ENCODE results near the gene TLR9. TPM values are rescaled to one million over a fixed set of nuclear protein-coding genes. Genes with fewer than 3 reads are reported as not detected.
"Not testable (repeated sequence)": the region's sequence is repeated elsewhere in the genome, so short reads cannot be mapped to it uniquely, and the experiment has no call there.

The TLR9 gene, protein sequence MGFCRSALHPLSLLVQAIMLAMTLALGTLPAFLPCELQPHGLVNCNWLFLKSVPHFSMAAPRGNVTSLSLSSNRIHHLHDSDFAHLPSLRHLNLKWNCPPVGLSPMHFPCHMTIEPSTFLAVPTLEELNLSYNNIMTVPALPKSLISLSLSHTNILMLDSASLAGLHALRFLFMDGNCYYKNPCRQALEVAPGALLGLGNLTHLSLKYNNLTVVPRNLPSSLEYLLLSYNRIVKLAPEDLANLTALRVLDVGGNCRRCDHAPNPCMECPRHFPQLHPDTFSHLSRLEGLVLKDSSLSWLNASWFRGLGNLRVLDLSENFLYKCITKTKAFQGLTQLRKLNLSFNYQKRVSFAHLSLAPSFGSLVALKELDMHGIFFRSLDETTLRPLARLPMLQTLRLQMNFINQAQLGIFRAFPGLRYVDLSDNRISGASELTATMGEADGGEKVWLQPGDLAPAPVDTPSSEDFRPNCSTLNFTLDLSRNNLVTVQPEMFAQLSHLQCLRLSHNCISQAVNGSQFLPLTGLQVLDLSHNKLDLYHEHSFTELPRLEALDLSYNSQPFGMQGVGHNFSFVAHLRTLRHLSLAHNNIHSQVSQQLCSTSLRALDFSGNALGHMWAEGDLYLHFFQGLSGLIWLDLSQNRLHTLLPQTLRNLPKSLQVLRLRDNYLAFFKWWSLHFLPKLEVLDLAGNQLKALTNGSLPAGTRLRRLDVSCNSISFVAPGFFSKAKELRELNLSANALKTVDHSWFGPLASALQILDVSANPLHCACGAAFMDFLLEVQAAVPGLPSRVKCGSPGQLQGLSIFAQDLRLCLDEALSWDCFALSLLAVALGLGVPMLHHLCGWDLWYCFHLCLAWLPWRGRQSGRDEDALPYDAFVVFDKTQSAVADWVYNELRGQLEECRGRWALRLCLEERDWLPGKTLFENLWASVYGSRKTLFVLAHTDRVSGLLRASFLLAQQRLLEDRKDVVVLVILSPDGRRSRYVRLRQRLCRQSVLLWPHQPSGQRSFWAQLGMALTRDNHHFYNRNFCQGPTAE
- 1 to 10 TPM in 1 of 2 experiments, under 1 TPM in 1; 0.85 to 1.4 TPM for total RNA-seq

DNA sequence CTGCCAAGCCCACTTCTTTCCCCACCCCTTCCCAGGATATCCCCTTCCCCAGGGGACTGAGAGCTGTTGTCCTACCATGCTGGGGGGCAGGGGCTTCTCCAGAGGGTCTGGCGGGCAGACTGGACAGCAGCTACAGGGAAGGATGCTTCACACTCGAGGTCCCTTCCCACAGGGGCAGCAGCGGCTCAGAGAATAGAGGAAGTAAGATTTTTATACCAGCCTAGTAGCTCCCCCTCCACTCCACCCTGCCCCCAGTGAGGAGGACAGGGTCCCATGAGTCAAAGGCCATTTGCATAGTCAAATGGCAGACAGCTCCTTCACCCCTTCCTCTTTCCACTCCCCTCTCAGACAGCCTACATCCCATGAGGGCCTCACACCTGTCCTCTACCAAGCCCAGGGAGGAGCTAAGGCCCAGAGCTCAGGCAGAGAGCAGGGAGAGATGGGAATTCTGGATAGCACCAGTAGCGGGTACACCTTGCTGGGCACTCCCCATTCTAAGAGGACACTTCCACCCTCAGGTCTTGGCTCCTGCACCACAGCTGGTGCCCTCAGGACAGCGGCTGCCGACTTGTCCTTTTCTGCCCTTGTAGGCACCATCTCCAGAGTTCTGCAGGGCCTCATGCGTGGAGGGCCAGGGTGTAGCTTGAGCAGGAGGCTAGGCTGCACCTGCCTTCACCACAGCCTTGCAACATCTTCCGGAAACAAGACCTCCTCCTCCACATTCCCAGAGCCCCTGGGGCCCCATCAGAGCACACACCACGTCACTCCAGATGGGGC lies at the start of gene TLR9:
TSS of gene TLR9 (minus strand) at position 194 of the 777 bp plus-strand sequence. CDS start at position 78, 116 bp downstream.
- Mint-ChIP-seq H3K9me3 (no peaks in the 10 kb centered on the region), H3K4me1 (peaks cover 52% of the 10 kb centered on the region), H3K27me3 (no peaks in the 10 kb centered on the region), H3K36me3 (peaks cover 8% of the 10 kb centered on the region), H3K27ac (peak within 1 kb of the TSS; percentile 90), H3K4me3 (peak within 1 kb of the TSS; percentile 62)
- peak; percentile 52 for DNase-seq

DNA sequence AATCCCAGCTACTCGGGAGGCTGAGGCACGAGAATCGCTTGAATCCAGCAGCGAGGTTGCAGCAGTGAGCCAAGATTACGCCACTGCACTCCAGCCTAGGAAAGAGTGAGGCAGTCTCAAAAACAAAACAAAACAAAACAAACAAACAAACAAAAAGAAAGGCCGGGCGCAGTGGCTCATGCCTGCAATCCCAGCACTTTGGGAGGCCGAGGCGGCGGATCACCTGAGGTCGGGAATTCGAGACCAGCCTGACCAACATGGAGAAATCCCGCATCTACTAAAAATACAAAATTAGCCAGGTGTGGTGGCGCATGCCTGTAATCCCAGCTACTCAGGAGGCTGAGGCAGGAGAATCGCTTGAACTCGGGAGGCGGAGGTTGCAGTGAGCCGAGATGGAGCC lies 49.3 kb upstream of the TLR9 start:
- Mint-ChIP-seq H3K4me1 (peaks cover 63% of the 10 kb centered on the region), H3K36me3 (peaks cover 83% of the 10 kb centered on the region), H3K27ac (peak overlapping the region; percentile 95), H3K4me3 (peak overlapping the region; percentile 94)
- H3K9me3 Mint-ChIP-seq, H3K27me3 Mint-ChIP-seq, DNase-seq: not testable (repeated sequence)

DNA sequence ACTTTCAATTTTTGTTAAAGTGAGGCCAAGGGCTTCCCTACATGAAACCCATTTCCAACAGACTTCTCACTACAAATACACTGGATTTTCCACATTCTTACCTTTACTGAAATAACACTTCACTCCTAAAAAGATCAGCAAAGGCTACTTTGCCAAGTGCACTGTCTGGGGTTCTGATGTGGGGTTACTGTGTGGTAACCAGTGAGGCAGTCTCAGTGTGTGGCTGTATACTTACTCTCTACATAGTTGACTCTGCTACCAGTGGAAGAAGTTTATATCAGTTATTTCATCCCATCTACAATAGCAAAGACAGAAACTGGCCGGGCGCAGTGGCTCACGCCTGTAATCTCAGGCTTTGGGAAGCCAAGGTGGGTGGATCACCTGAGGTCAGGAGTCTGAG lies 47.4 kb upstream of the TLR9 start:
- Mint-ChIP-seq H3K27me3 (no peaks in the 10 kb centered on the region), H3K9me3 (no peaks in the 10 kb centered on the region), H3K4me3 (peak overlapping the region; percentile 94), H3K27ac (peak overlapping the region; percentile 95), H3K36me3 (peaks cover 89% of the 10 kb centered on the region), H3K4me1 (peaks cover 73% of the 10 kb centered on the region)
- no peak for DNase-seq

DNA sequence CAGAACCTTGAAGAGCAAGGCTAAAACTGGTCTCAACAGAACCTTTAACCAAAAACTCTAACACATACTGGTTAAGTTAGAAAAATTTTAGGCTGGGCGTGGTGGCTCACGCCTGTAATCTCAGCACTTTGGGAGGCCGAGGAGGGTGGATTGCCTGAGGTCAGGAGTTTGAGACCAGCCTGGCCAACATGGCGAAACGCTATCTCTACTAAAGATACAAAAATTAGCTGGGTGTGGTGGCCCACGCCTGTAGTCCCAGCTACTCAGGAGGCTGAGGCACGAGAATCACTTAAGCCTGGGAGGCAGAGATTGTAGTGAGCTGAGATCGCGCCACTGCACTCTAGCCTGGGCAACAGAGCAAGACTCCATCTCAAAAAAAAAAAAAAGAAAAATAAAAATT lies 46.7 kb upstream of the TLR9 start:
- H3K27me3 Mint-ChIP-seq, H3K9me3 Mint-ChIP-seq, DNase-seq: not testable (repeated sequence)
- Mint-ChIP-seq H3K4me3 (peak overlapping the region; percentile 72), H3K36me3 (peaks cover 90% of the 10 kb centered on the region), H3K4me1 (peaks cover 80% of the 10 kb centered on the region), H3K27ac (peak overlapping the region; percentile 95)

DNA sequence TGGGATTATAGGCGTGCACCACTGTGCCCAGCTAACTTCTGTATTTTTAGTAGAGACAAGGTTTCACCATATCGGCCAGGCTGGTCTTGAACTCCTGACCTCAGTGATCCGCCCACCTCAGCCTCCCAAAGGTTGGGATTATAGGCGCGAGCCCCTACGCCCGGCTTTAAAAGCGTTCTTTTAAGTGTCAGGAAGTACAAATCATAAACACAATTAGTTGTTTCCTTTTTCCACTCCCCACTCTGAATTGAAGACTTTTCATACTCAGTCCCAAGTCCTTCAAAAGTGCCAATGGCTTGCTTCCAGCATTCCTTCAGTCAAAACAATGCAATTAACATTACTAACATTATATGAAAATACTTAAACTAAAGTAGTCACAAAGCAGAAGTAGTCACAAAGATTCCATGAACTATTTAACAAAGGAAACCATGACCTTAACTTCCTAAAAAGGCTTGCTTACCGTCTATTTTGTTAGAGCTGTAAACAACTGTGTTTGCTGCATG lies 44.9 kb upstream of the TLR9 start:
- H3K27ac Mint-ChIP-seq, result peak overlapping the region; percentile 95
- H3K9me3 Mint-ChIP-seq, result no peaks in the 10 kb centered on the region
- no peaks in the 10 kb centered on the region for H3K27me3 Mint-ChIP-seq
- H3K36me3 Mint-ChIP-seq, result peaks cover 85% of the 10 kb centered on the region
- no peak for DNase-seq
- peak overlapping the region; percentile 72 for H3K4me3 Mint-ChIP-seq
- H3K4me1 Mint-ChIP-seq, result peaks cover 84% of the 10 kb centered on the region

DNA sequence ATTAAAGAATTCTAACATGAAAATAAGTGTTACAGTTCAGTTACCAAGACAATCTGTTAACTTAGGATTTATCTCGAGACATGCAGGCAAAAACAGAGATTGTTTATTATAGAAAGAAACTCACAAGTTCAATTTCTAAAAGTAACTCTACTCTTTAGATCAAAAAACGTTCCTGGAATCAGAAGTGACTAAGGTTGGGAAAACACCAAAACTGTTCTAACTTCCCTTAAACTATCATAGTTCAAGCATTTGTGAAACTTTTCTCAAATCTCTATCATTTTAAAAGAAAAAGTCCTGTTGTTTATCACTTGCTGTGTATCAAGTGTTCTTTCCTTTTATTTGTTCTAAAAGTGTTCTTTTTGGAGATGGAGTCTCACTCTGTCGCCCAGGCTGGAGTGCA lies 44.3 kb upstream of the TLR9 start:
- Mint-ChIP-seq H3K4me1 (peaks cover 86% of the 10 kb centered on the region), H3K4me3 (peak overlapping the region; percentile 72), H3K9me3 (no peaks in the 10 kb centered on the region), H3K36me3 (peaks cover 84% of the 10 kb centered on the region), H3K27ac (peak overlapping the region; percentile 95), H3K27me3 (no peaks in the 10 kb centered on the region)
- DNase-seq, result no peak

DNA sequence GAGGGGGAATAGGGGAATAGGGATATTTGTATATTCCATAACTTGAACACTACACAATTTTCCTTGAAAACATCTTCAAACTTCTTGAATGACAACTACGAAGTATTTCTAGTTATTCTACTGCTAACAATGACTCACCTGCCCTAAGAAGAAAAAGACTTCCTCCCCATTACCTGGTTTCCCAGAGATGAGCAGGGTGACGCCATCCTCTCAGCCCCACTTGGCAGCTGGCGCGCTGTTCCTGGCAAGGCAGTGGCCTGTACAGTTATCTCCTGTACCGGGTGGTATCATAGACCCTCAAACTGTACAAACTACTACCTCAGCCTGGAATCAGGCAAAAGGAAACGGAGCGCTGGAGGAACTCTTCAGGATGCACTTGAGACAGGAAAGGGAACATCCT lies 42.6 kb upstream of the TLR9 start:
- Mint-ChIP-seq H3K36me3 (peaks cover 84% of the 10 kb centered on the region), H3K4me3 (peak overlapping the region; percentile 57), H3K9me3 (no peaks in the 10 kb centered on the region), H3K27ac (peak overlapping the region; percentile 95), H3K27me3 (no peaks in the 10 kb centered on the region), H3K4me1 (peaks cover 83% of the 10 kb centered on the region)
- peak; percentile 65 for DNase-seq

DNA sequence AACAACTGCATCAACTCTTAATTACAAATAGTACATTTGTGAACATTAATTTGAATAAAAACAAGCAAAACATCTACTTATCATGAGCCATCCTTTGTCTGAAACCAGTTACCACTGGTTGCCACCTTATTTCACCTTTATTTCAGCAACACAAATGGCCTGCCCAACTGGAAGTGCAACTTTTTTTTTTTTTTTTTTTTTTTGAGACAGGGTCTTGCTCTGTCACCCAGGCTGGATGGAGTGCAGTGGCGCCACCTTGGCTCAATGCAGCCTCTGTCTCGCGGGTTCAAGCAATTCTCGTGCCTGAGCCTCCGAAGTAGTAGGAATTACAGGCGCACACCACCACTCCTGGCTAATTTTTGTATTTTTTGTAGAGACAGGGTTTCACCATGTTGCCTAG lies 39.9 kb upstream of the TLR9 start:
- H3K36me3 Mint-ChIP-seq, result peaks cover 80% of the 10 kb centered on the region
- no peak for DNase-seq
- no peaks in the 10 kb centered on the region for H3K9me3 Mint-ChIP-seq
- H3K4me1 Mint-ChIP-seq, result peaks cover 76% of the 10 kb centered on the region
- H3K4me3 Mint-ChIP-seq, result no peak overlapping the region
- H3K27me3 Mint-ChIP-seq, result no peaks in the 10 kb centered on the region
- H3K27ac Mint-ChIP-seq, result peak overlapping the region; percentile 31

DNA sequence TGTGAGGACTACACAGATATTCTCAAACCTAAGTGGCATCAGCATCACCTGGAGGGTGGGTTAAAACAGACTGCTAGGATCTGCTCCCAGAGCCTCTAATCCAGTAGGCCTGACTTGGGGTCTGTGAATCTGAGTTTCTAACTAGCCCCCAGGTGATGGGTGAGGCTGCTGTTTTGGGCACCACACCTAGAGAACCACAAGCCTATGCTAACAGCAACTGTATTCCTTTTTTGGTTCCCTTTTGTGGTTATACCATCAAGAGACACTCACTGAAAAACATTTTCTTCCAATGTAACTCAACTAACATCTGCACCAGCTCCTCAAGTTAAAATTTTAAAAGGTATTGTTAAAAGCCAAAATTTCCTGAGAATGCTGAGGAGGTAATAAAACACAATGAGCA lies 37.0 kb upstream of the TLR9 start:
- Mint-ChIP-seq H3K27ac (peak overlapping the region; percentile 79), H3K4me1 (peaks cover 72% of the 10 kb centered on the region), H3K9me3 (no peaks in the 10 kb centered on the region), H3K27me3 (no peaks in the 10 kb centered on the region), H3K4me3 (no peak overlapping the region), H3K36me3 (peaks cover 86% of the 10 kb centered on the region)
- no peak for DNase-seq

DNA sequence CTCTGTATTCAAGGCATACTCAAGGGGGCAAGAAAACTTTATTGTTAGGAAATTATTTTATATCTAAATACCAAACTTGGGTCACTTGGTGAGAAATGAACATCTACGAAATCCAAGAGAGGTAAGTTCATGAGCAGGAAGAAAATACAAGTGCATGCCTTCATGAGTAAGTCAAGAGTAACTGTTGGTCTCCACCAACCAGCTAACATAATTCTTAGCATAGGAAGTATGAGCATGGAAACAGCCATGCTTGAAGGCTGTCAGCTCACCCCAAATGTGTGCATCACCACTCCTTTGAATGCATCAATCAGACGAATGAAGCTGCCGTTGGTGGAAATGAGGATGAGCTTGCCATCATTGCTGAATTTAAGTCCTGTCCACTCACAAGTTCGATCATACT lies 34.0 kb upstream of the TLR9 start:
- no peak overlapping the region for H3K4me3 Mint-ChIP-seq
- H3K36me3 Mint-ChIP-seq, result peaks cover 87% of the 10 kb centered on the region
- peak overlapping the region; percentile 79 for H3K27ac Mint-ChIP-seq
- no peaks in the 10 kb centered on the region for H3K27me3 Mint-ChIP-seq
- H3K9me3 Mint-ChIP-seq, result no peaks in the 10 kb centered on the region
- peaks cover 84% of the 10 kb centered on the region for H3K4me1 Mint-ChIP-seq
- DNase-seq, result no peak

DNA sequence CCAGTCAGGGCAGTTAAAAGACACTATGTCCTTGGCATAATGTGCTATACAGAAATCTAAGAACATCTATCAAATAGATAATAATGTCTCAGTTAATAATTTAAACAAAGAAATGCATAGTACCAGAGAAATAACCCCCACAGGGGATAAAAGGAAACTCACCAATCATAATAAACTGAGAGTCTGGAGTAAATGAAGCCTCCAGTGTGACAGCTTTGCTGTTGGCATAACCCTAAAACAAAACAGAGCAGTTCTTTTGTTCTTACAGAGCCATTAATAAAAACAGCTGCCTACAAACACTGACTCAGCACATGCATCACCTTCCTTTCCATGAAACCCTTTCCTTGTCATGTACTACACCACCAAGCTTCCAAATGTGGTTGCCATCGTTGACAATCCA lies 33.6 kb upstream of the TLR9 start:
- no peaks in the 10 kb centered on the region for H3K9me3 Mint-ChIP-seq
- H3K4me1 Mint-ChIP-seq, result peaks cover 84% of the 10 kb centered on the region
- H3K27ac Mint-ChIP-seq, result peak overlapping the region; percentile 79
- DNase-seq, result no peak
- H3K27me3 Mint-ChIP-seq, result no peaks in the 10 kb centered on the region
- peaks cover 83% of the 10 kb centered on the region for H3K36me3 Mint-ChIP-seq
- no peak overlapping the region for H3K4me3 Mint-ChIP-seq

DNA sequence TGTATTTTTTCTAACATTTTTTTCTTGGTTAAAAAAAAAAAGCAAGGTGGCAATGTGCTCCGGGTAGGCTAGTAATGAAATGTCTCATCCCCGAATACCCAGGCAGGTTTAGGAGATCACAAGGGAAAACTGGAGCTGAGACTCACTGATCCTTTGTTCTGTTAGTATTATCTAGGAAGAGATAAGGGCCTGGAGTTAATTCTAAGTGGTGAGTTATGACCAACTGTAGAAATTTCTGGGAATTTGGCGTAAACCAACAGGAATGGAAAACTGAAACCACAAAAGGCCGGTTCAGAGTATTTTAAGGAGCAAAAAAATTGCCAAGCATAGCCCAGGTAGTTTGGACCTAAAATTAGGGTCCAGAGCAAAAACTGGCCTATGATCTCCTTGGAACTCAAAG lies 32.5 kb upstream of the TLR9 start:
- Mint-ChIP-seq H3K4me1 (peaks cover 86% of the 10 kb centered on the region), H3K27ac (peak overlapping the region; percentile 79), H3K36me3 (peaks cover 79% of the 10 kb centered on the region), H3K4me3 (no peak overlapping the region), H3K9me3 (no peaks in the 10 kb centered on the region), H3K27me3 (no peaks in the 10 kb centered on the region)
- DNase-seq, result no peak

DNA sequence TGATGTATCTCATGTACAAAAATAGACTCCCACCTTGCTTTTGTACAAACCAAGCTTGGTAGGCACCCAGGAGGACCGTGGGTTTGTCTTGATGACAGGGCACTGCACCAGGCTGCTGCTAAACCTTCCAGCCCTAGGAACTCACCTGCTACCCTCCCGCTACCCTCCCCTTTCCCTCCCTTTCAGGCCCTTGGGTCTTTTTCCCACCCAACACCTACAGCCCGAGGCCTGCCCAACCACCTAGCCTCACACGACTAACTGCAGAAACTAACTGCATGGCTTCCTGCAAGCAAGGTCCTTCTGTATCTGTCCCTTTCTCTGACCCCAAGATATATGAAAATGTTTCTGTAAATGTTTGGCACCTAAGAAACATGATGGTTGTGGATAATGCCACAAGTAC lies 31.2 kb upstream of the TLR9 start:
- H3K9me3 Mint-ChIP-seq, result no peaks in the 10 kb centered on the region
- H3K27ac Mint-ChIP-seq, result peak overlapping the region; percentile 79
- no peaks in the 10 kb centered on the region for H3K27me3 Mint-ChIP-seq
- no peak for DNase-seq
- peaks cover 84% of the 10 kb centered on the region for H3K36me3 Mint-ChIP-seq
- H3K4me3 Mint-ChIP-seq, result no peak overlapping the region
- H3K4me1 Mint-ChIP-seq, result peaks cover 88% of the 10 kb centered on the region

DNA sequence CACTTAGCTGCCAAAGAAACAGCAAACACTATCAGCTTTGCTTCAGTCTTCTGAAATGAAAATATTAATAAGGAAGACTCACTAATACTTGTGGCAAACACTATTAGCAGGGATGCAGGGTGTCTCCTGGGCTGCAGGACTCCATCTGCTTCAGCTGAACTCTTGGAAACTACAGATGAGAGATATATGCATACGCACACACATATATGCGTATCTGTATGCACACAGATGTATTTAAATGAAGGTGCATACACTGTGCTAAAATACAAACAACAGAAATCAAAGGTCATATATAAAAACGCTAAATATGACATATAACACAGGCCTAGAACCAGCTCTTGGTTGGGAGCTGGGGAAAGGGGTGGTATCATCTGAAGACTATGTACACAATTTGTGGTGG lies 30.7 kb upstream of the TLR9 start:
- no peaks in the 10 kb centered on the region for H3K27me3 Mint-ChIP-seq
- no peak overlapping the region for H3K4me3 Mint-ChIP-seq
- H3K36me3 Mint-ChIP-seq, result peaks cover 81% of the 10 kb centered on the region
- DNase-seq, result no peak
- H3K27ac Mint-ChIP-seq, result peak overlapping the region; percentile 79
- H3K9me3 Mint-ChIP-seq, result no peaks in the 10 kb centered on the region
- H3K4me1 Mint-ChIP-seq, result peaks cover 85% of the 10 kb centered on the region

Data from activated naive CD8-positive, alpha-beta T cell treated with anti-CD3 and anti-CD28 coated beads for 36 hours (primary cell).